Measurements from ENCODE around the gene USP15.

Gene USP15

GRCh38 chr12:62258231-62258630, 2.0 kb upstream of the USP15 start:
- no peak for DNase-seq (ENCODE audit: low read depth)

GRCh38 chr12:62258941-62259630, 1.1 kb upstream of the USP15 start:
- DNase-seq (ENCODE audit: low read depth) = no peak

DNA sequence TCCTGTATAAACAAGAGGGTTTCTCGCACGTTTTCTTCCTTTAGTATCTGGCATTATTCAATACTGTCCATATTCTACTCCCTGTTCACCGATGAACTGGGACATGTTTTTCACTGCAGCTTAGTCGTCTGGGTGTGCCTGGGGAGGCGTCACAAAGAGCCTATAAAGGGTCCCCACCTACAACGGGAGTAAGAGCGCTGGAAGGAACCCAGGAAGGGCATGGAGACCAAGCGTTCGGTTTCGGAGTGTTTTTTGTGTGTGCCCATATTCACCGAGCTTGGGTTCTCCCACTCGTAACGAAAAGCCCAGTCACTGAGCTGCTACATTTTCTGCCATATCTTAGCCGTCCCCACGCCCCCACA, 592 bp upstream of the USP15 start:
- DNase-seq (ENCODE audit: low read depth) = no peak

GRCh38 chr12:62260733-62261683, 804 bp downstream of the USP15 start:
- peak; percentile 25 for DNase-seq (ENCODE audit: low read depth)

GRCh38 chr12:62261876-62262517, 1.8 kb downstream of the USP15 start:
- DNase-seq (ENCODE audit: low read depth) = no peak

DNA sequence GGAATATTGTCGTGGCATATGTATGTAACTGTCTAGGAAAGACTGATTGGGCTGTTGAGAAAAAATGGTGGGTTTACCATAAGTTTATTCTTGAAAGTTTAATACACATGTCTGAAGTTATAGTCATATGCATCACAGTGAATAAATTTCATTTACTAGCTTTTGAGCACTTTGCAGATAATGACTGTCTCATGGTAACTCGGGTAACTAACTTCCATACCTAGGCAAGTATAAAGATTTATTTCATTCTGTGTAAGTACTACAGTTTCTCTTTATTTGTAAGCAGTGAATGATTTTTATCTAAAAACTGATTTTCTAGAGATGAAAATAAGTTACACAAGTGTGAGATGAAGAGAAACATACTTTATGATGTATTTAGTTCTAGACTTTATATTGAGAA, 3.0 kb downstream of the USP15 start:
- no peak for DNase-seq (ENCODE audit: low read depth)

DNA sequence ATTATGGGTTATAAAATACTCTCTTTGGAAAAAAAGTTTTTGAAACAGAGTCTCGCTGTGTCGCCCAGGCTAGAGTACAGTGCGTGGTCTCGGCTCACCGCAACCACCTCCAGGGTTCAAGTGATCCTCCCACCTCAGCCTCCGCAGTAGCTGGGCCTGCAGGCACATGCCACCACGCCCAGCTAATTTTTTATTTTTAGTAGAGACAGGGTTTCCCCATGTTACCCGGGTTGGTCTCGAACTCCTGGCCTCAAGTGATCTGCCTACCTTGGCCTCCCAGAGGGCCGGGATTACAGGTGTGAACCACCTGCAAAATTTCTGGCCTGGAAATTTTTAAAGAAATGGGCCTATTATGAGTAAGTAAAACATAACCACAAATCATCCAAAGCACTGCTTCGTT, 3.8 kb downstream of the USP15 start:
- no peak for DNase-seq (ENCODE audit: low read depth)

DNA sequence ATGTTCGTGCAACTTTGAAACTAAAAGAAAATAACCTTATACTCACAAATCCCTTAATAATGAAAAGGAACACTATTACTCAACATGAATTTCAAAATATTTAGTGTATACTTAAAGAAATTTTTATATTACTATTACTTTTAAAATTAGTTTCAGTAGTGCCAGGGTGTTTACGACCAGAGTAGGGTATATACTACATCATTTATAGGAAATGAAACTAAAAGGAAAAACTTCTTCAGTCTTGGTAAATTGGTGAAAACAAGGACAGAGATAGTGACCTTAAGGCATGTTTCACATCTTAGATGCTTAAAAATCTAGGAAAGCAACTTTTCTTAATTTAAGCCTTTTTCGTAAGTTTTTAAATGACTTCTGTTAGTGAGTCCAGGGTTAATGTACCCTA, 4.5 kb downstream of the USP15 start:
- DNase-seq (ENCODE audit: low read depth) = no peak

DNA sequence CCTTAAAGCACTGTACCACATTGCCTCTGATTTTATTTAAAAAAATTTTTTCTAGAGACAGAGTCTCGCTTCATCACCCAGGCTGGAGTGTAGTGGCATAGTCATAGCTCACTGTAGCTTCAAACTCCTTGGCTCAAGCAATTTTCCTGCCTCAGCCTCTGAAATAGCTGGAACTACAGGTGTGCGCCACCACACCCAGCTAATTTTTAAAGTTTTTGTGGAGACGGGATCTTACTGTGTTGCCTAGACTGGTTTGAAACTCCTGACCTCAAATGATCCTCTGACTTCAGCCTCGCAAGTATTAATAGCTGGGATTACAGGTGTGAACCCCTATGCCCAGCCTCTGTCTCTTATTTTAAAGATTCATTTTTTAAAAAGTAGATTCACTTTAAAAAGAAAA, 5.3 kb downstream of the USP15 start:
- no peak for DNase-seq (ENCODE audit: low read depth)

GRCh38 chr12:62267026-62267425, 6.8 kb downstream of the USP15 start:
- no peak for DNase-seq (ENCODE audit: low read depth)

DNA sequence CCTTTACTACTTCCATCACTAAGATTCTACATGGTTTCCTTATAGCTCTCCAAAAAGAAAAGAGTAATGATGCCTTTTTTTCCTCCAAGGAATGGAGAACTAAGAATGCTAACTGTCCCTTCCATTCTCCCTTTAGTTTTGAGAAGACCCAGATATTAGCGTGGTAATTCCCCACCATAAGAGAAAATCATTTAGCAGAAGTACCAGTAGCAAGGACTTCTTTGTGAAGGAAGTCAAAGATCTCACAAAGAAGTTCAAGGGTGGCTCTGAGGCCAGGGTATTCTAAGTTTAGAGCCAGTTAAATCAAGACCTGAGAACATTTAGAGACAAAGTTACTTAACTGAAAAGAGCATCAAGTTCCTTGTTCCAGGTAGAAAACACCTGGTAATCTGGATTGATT, 7.3 kb downstream of the USP15 start:
- DNase-seq (ENCODE audit: low read depth) = no peak

DNA sequence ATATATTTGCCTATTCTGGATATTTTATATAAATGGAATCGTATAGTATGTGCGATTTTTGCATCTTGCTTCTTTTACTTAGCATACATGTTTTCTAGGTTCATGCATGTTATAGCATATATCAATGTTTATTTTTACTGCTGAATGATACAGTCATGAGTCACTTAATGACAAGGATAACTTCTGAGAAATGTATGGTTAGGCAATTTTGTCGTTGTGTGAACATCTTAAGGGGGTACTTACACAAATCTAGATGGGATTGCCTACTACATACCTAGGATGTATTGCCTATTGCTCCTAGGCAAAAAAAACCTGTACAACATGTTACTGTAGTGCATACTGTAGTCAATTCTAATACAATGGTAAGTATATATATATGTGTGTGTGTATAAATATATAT, 8.8 kb downstream of the USP15 start:
- no peak for DNase-seq (ENCODE audit: low read depth)

DNA sequence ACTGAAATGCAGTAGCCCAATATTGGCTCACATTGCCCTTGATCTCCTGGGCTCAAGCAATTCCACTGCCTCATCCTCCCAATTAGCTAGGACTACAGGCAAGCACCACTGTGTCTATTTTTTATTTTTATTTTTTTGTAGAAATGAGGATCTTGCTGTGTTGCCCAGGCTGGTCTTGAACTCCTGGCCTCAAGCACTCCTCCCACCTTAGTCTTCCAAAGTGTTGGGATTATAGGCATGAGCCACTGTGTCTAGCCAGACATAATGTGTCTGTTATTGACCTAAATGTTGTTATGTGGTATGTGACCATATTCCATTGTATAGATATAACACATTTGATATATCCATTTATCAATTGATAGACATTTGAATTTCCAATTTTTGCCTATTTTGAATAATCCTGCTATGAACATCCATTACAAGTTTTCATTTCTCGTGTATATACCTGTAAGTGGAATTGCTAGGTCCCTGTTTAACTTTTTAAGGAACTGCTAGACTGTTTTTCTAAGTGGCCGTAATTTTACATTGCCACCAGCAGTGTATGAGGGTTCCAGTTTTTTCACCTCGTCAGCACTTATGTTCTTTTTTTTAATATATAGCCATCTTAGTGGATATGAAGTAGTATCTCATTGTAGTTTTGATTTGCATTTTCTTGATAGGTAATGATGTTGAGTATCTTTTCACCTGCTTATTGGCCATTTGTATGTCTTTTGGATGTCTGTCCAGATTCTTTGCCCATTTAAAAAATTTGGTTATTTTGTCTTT, 9.4 kb downstream of the USP15 start:
- DNase-seq (ENCODE audit: low read depth) = no peak

DNA sequence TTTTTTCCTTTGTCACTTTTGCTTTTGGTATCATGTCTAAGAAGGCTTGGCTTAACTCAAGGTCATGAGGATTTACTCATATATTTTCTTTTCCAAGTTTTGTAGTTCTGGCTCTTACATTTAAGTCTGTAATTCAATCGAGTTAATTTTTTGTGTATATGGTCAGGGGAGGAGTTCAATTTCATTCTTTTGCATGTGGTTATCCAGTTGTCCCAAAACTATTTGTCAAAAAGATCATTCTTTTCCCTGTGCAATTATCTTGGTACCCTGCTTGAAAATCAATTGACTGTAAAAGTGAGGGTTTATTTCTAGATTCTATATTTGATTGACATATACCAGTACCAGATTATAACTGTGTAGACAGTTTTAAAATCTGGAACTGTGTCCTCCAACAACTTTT, 10.2 kb downstream of the USP15 start:
- no peak for DNase-seq (ENCODE audit: low read depth)

DNA sequence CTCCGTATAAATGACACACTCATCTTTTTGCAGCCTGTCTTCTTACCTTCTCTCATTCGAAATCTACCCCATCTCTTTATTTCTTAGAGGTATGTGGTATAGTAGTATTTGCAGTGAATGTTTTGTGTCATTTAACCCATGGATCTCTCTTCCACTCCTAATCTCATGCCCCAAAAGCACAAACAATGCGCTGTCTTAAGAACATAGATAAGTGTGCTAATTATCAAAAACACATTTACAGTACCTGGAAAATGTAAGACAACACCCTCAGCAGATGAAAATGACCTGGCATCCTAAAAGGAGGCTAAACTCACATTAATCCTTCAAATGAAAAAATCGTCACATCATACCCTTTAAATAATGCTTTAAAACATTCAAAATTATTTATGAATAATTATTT, 10.7 kb downstream of the USP15 start:
- no peak for DNase-seq (ENCODE audit: low read depth)

- DNase-seq (ENCODE audit: low read depth) = no peak
Measured at GRCh38 chr12:62272936-62273552, 12.8 kb downstream of the USP15 start.

- DNase-seq (ENCODE audit: low read depth) = no peak
Measured at GRCh38 chr12:62273724-62274380, 13.6 kb downstream of the USP15 start.

- no peak for DNase-seq (ENCODE audit: low read depth)
Measured at GRCh38 chr12:62278022-62278421, 17.8 kb downstream of the USP15 start.

GRCh38 chr12:62279058-62279457, 18.9 kb downstream of the USP15 start:
- no peak for DNase-seq (ENCODE audit: low read depth)

- DNase-seq (ENCODE audit: low read depth) = no peak
Measured at GRCh38 chr12:62279961-62280360, 19.8 kb downstream of the USP15 start.

DNA sequence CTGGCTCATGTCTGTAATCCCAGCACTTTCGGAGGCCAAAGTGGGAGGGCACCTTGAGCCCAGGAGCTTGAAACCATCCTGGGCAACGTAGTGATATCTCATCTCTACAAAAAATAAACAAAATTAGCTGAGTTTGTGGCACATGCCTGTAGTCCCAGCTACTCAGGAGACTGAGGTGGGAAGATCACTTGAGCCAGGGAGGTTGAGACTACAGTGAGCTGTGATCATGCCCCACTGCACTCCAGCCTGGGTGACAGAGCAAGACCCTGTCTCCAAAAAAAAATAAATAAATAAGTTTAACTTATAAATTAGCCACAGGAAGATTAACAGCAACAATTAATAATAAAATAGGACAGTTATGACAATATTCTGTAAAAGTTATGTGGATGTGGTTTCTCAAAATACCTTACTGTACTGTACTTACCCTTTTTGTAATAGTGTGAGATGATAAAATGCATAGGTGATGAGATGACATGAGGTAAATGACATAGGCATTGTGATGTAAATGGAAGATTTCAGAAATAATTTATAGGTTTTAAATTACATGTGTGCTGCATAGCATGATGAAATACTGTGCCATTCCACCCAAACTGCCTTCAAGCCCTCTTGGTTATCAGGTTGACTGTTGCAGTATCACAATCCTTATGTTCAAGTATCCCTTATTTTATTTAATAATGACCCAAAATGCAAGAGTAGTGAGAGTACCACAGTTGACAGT, 22.0 kb downstream of the USP15 start:
- DNase-seq (ENCODE audit: low read depth) = no peak

Data from activated T-cell treated with anti-CD3 and anti-CD28 coated beads for 48 hours (primary cell).